Esophagus (tissue), 2 donors: Measurements from ENCODE around the gene PFDN5. TPM values are rescaled to one million over a fixed set of nuclear protein-coding genes. Genes with fewer than 3 reads are reported as not detected.
"Not testable (repeated sequence)": the region's sequence is repeated elsewhere in the genome, so short reads cannot be mapped to it uniquely, and the experiment has no call there.

Experiments
- H3K27ac ChIP-seq, 2 donors: one replicate each; pipeline ENCODE4 v1.5.1; 2013; ENCODE audit warnings: low read depth in 2 of 2, mild to moderate bottlenecking in 2 of 2, inconsistent platforms in 1 of 2, low read length in 1 of 2, moderate library complexity in 1 of 2
- H3K27me3 ChIP-seq, 2 donors: one replicate each; pipeline ENCODE4 v1.6.1; 2013; ENCODE audit warnings: low read length in 2 of 2, control low read depth in 1 of 2, mild to moderate bottlenecking in 1 of 2; ENCODE audit not compliant: insufficient read depth in 2 of 2, control insufficient read depth in 1 of 2
- H3K36me3 ChIP-seq, 2 donors: one replicate each; pipeline ENCODE4 v1.6.1; 2013; ENCODE audit warnings: low read length in 1 of 2; ENCODE audit not compliant: control insufficient read depth in 2 of 2, insufficient read depth in 2 of 2
- H3K4me1 ChIP-seq, 2 donors: one replicate each; pipeline ENCODE4 v1.6.1; 2013; ENCODE audit warnings: low read length in 1 of 2; ENCODE audit not compliant: control insufficient read depth in 2 of 2, insufficient read depth in 2 of 2
- H3K4me3 ChIP-seq, 2 donors: one replicate each; pipeline ENCODE4 v1.5.1; 2013; ENCODE audit warnings: low read length in 2 of 2, mild to moderate bottlenecking in 2 of 2, low read depth in 1 of 2, moderate library complexity in 1 of 2
- H3K9me3 ChIP-seq, 2 donors: one replicate each; pipeline ENCODE4 v1.6.1; 2013; ENCODE audit warnings: mild to moderate bottlenecking in 2 of 2, low read depth in 1 of 2, low read length in 1 of 2, moderate library complexity in 1 of 2; ENCODE audit not compliant: control insufficient read depth in 2 of 2, insufficient read depth in 1 of 2
- WGBS, 2 donors: extraction: QIAGEN DNeasy Blood & Tissue Kit; methylation state at CpG; one replicate each; pipeline ENCODE4 v1.1.7; 2013; 5-methylcytosine and 5-hydroxymethylcytosine counted together
- polyA plus RNA-seq, 2 donors: library from polyadenylated mRNA; stranded (reverse); fragments of 200-250 nt; gene quantifications; one replicate each; pipeline ENCODE4 v1.2.3, GENCODE V29; 2013
- donor health status: healthy with polysubstance abuse.
- donor health status: Bipolar disorder and iron deficiency.

The PFDN5 gene
- polyA plus RNA-seq, 2 donors, result 612 to 762 TPM

DNA sequence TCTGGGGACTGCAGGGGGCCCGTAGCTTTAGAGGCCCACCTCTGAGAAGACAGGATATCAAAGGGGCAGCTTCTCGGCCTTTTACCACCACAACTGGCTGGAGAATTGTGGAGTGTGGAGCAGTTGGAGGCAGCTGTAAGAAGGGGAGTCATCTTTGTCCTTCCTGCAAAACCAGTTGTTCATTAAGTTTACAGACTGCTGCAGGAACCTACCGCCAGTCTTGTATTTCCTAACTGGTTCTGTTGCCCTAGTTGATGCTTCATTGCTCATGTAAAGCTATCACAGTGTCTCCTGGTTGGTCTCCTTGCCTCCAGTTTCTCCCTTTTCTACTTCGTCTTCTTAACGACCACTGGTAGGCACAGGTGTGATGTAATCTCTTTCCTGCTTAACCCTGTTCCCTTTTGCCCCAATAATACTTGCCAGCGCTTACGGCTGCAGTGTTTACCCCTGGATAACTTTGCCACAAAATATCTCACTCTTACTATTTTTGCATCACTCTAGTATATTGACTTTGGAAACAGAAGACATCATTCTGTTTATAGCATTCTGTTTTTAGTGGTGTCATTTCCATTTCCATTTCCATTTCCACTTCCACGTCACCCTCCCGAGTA, 15.3 kb upstream of the PFDN5 start:
- 66 to 72% methylated on average over 9 of the region's 9 CpGs for WGBS, 2 donors
- no peaks in the 10 kb centered on the region for H3K27me3 ChIP-seq
- no peaks in the 10 kb centered on the region for H3K9me3 ChIP-seq
- H3K27ac ChIP-seq, result peak overlapping the region; percentile 95 to 99
- peaks cover 0 to 21% of the 10 kb centered on the region in 2 donors for H3K36me3 ChIP-seq
- peaks cover 0 to 13% of the 10 kb centered on the region in 2 donors for H3K4me1 ChIP-seq
- peak overlapping the region; percentile 49 to 52 for H3K4me3 ChIP-seq

DNA sequence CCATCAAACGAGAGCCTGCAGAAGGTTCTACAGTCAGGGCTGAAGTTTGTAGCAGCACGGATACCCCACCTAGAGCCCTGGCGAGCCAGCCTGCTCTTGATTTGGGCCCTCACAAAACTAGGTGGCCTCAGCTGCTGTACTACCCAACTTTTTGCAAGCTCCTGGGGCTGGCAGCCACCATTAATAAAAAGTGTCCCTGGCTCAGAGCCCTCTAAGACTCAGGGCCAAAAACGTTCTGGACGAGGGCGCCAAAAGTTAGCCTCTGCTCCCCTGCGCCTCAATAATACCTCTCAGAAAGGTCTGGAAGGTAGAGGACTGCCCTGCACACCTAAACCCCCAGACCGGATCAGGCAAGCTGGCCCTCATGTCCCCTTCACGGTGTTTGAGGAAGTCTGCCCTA, 8.9 kb upstream of the PFDN5 start:
- H3K27me3 ChIP-seq, result no peaks in the 10 kb centered on the region
- H3K9me3 ChIP-seq, result no peaks in the 10 kb centered on the region
- peaks cover 0 to 15% of the 10 kb centered on the region in 2 donors for H3K4me1 ChIP-seq
- 72 to 83% methylated on average over 9 of the region's 9 CpGs for WGBS, 2 donors
- H3K4me3 ChIP-seq, result no peak overlapping the region
- peak overlapping the region in 1 of 2 donors; percentile 67 for H3K27ac ChIP-seq
- H3K36me3 ChIP-seq, result peaks cover 5 to 40% of the 10 kb centered on the region in 2 donors

GRCh38 chr12:53287741-53288216, 7.6 kb upstream of the PFDN5 start:
- Histone ChIP-seq H3K36me3 (peaks cover 5 to 44% of the 10 kb centered on the region in 2 donors), H3K9me3 (no peaks in the 10 kb centered on the region), H3K4me1 (peaks cover 0 to 12% of the 10 kb centered on the region in 2 donors), H3K27me3 (no peaks in the 10 kb centered on the region), H3K4me3 (no peak overlapping the region), H3K27ac (peak overlapping the region; percentile 55 to 79)
- WGBS, 2 donors, result 57 to 58% methylated on average over 11 of the region's 11 CpGs

DNA sequence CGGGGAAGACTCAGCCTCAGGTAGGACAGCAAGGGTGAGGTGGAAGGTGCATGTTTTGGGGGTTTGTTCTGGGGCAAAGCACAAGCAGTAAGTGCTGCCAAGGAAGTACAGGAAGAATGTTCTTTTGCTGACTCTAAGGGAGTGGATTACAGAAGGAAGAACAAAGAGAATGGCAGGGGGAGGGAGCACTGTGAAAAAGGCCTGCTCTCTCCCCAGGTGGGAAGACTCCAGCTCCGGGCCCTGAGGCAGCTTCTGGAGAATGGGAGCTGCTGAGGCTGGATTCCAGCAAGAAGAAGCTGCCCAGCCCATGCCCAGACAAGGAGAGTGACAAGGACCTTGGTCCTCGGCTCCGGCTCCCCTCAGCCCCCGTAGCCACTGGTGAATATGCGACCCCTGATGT, 7.0 kb upstream of the PFDN5 start:
- H3K36me3 ChIP-seq, result peaks cover 5 to 43% of the 10 kb centered on the region in 2 donors
- 46 to 71% methylated on average over 6 of the region's 6 CpGs for WGBS, 2 donors
- peaks cover 0 to 12% of the 10 kb centered on the region in 2 donors for H3K4me1 ChIP-seq
- H3K9me3 ChIP-seq, result no peaks in the 10 kb centered on the region
- no peak overlapping the region for H3K4me3 ChIP-seq
- peak overlapping the region; percentile 55 to 79 for H3K27ac ChIP-seq
- H3K27me3 ChIP-seq, result no peaks in the 10 kb centered on the region

DNA sequence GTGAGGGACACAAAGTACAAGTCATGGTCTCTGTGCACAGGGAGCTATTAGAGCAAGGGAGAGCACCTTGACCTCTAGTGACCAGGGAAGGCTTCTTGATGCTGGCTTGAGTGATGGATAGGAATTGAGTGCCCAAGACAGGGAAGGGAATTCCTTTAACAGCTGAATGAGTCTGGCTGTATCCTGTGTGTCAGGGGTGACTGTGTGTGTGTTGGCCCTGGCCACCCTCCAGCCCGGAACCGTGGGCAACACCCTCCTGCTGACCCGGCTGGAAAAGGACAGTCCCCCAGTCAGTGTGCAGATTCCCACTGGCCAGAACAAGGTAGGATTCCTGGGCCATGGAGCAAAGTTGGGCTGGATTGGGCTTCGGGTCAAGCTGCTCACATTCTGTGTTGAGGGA, 5.5 kb upstream of the PFDN5 start:
- WGBS, 2 donors, result 84 to 87% methylated on average over 4 of the region's 4 CpGs
- Histone ChIP-seq H3K36me3 (peaks cover 5 to 45% of the 10 kb centered on the region in 2 donors), H3K4me1 (peaks cover 0 to 12% of the 10 kb centered on the region in 2 donors), H3K4me3 (no peak overlapping the region), H3K27me3 (no peaks in the 10 kb centered on the region), H3K9me3 (no peaks in the 10 kb centered on the region), H3K27ac (no peak overlapping the region)

DNA sequence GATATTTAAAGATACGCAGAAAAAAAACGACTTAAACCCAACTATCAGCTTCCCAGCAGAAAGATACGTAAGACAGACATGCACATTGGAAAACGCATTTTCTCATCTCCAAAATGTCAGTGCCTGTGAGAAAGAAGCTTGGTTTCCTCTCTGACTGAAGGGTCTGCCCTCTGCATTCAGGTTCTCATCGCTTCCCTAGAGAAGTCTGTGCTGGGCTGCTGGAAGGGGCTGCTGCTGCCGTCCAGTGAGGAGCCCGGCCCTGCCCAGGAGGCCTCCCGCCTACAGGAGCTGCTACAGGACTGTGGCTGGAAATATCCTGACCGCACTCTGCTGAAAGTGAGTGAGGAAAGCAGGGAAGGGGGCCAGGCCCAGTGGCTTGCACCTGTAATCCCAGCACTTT, 4.7 kb upstream of the PFDN5 start:
- Histone ChIP-seq H3K4me1 (peaks cover 0 to 14% of the 10 kb centered on the region in 2 donors), H3K9me3 (no peaks in the 10 kb centered on the region), H3K27ac (no peak overlapping the region), H3K4me3 (no peak overlapping the region), H3K27me3 (no peaks in the 10 kb centered on the region), H3K36me3 (peaks cover 5 to 41% of the 10 kb centered on the region in 2 donors)
- WGBS, 2 donors, result 88 to 89% methylated on average over 9 of the region's 9 CpGs

DNA sequence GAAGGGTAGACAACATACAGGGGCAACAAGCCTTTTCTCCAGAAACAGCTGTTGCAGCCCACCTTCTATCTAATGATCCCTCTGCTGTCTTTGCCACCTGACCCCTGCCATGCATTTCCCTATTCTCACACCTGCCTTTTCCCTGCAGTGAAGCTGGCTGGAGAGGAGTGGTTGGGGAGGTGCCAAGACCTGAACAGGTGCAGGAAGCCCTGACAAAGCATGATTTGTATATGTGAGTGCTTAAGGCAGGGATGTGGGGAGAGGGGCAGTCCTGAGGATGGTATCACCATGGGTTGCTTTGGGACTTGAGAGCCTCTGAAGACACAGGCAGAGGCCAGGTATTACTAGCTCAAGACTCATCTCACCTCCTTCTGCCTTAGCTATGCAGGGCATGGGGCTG, 2.9 kb upstream of the PFDN5 start:
- H3K4me1 ChIP-seq, result peaks cover 0 to 7% of the 10 kb centered on the region in 2 donors
- H3K36me3 ChIP-seq, result peaks cover 5 to 32% of the 10 kb centered on the region in 2 donors

DNA sequence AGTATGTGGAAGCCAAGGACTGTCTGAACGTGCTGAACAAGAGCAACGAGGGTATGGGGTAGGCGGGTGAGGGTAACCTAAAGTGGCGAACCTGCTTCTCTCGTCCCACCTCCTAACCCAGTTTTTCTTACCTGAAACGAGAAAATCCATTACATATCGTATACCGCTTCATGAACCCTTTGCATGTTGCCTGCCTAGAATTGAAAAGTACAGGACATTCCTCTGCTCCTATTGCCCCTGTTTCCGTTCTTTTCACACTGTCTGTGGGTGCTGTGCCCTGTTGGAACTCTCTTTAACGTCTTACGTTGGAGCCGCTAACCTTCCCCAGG, 513 bp downstream of the PFDN5 start:
- Histone ChIP-seq H3K4me3 (peak overlapping the region; percentile 95), H3K27me3 (no peaks in the 10 kb centered on the region), H3K9me3 (no peaks in the 10 kb centered on the region), H3K36me3 (peaks cover 0 to 22% of the 10 kb centered on the region in 2 donors), H3K4me1 (peaks cover 0 to 12% of the 10 kb centered on the region in 2 donors), H3K27ac (peak overlapping the region; percentile 92 to 95)
- 2 to 4% methylated on average over 12 of the region's 12 CpGs for WGBS, 2 donors

More for the DNA sequence above, 2.9 kb upstream of the PFDN5 start:
- Histone ChIP-seq H3K27me3 (no peaks in the 10 kb centered on the region), H3K4me3 (no peak overlapping the region), H3K9me3 (no peaks in the 10 kb centered on the region), H3K27ac (no peak overlapping the region)

DNA sequence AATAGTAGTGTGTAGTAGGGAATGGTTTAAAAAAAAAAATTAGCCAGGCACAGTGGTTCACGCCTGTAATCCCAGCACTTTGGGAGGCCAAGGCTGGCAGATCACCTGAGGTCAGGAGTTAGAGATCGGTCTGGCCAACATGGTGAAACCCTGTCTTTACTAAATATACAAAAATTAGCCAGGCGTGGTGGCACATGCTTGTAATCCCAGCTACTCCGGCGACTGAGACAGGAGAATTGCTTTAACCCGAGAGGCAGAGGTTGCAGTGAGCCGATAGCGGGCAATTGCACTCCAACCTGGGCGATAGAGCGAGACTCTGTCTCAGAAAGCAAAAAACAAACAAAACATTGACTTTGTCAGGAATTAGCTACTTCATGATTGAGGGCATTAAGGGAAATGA, 1.8 kb downstream of the PFDN5 start:
- 94 to 95% methylated on average over 10 of the region's 10 CpGs for WGBS, 2 donors
- peaks cover 0 to 12% of the 10 kb centered on the region in 2 donors for H3K4me1 ChIP-seq
- H3K9me3 ChIP-seq, H3K27me3 ChIP-seq, H3K27ac ChIP-seq, H3K4me3 ChIP-seq: not testable (repeated sequence)
- H3K36me3 ChIP-seq, result peaks cover 0 to 17% of the 10 kb centered on the region in 2 donors

- Histone ChIP-seq H3K27me3 (no peaks in the 10 kb centered on the region), H3K4me3 (no peak overlapping the region), H3K9me3 (no peaks in the 10 kb centered on the region), H3K4me1 (peaks cover 0 to 12% of the 10 kb centered on the region in 2 donors), H3K36me3 (peaks cover under 1 to 14% of the 10 kb centered on the region in 2 donors), H3K27ac (no peak overlapping the region)
- WGBS, 2 donors, result 50 to 55% methylated on average over 5 of the region's 5 CpGs
Measured at GRCh38 chr12:53298164-53298563, 2.8 kb downstream of the PFDN5 start.
